Cortex of kidney (tissue), 1 donor: Measurements from ENCODE around the gene SUPT20H.

Experiments used
- DNase-seq: peaks from one replicate; lab custom pipeline; 2025; lab: John Stamatoyannopoulos, UW

The SUPT20H gene

GRCh38 chr13:36999054-36999714 lies 60.3 kb downstream of the SUPT20H start, which contains the start of gene ALG5:
TSS of gene ALG5 (minus strand) at chr13:36999340. CDS start at chr13:36999300, 40 bp downstream.
- peak; percentile 28 for DNase-seq

- DNase-seq = no peak
Observed at GRCh38 chr13:36998624-36999041, 60.9 kb downstream of the SUPT20H start.

- DNase-seq = no peak
Observed at GRCh38 chr13:36997716-36998427, 61.6 kb downstream of the SUPT20H start.

GRCh38 chr13:36992362-36992761 lies 67.1 kb downstream of the SUPT20H start:
- no peak for DNase-seq

- DNase-seq = no peak
Observed at GRCh38 chr13:36986462-36987240, 72.8 kb downstream of the SUPT20H start.

- no peak for DNase-seq
Observed at GRCh38 chr13:36981156-36981743, 78.2 kb downstream of the SUPT20H start.

GRCh38 chr13:36979361-36980050 lies 80.0 kb downstream of the SUPT20H start:
- no peak for DNase-seq

- no peak for DNase-seq
Observed at GRCh38 chr13:36975172-36975571, 84.3 kb downstream of the SUPT20H start.

- no peak for DNase-seq
Observed at GRCh38 chr13:36973621-36974295, 85.7 kb downstream of the SUPT20H start.

- no peak for DNase-seq
Observed at GRCh38 chr13:36973009-36973408, 86.5 kb downstream of the SUPT20H start.

GRCh38 chr13:36966404-36966803 lies 93.1 kb downstream of the SUPT20H start:
- no peak for DNase-seq

- no peak for DNase-seq
Observed at GRCh38 chr13:36965767-36966166, 93.7 kb downstream of the SUPT20H start.

- no peak for DNase-seq
Observed at GRCh38 chr13:36959456-36960116, 99.9 kb downstream of the SUPT20H start.
